Measurements from ENCODE around the gene SH3RF3.

Gene SH3RF3

GRCh38 chr2:109139865-109140396 is 10.9 kb downstream of the SH3RF3 start:
- DNase-seq (ENCODE audit: low read depth in 2 of 2) = no peak

- DNase-seq (ENCODE audit: low read depth in 2 of 2) = no peak
These were observed 12.1 kb downstream of the SH3RF3 start for GRCh38 chr2:109141006-109141600.

- no peak for DNase-seq (ENCODE audit: low read depth in 2 of 2)
These were observed 12.8 kb downstream of the SH3RF3 start for GRCh38 chr2:109141727-109142283.

- DNase-seq (ENCODE audit: low read depth in 2 of 2) = no peak
These were observed 13.6 kb downstream of the SH3RF3 start for GRCh38 chr2:109142416-109143210.

- peak; percentile 13 to 34 for DNase-seq (ENCODE audit: low read depth in 2 of 2)
These were observed 14.5 kb downstream of the SH3RF3 start for GRCh38 chr2:109143214-109144187.

GRCh38 chr2:109144271-109144670 is 15.3 kb downstream of the SH3RF3 start:
- DNase-seq (ENCODE audit: low read depth in 2 of 2) = no peak

GRCh38 chr2:109144721-109145120 is 15.7 kb downstream of the SH3RF3 start:
- DNase-seq (ENCODE audit: low read depth in 2 of 2) = no peak

- DNase-seq (ENCODE audit: low read depth in 2 of 2) = no peak
These were observed 16.3 kb downstream of the SH3RF3 start for GRCh38 chr2:109145286-109145685.

GRCh38 chr2:109147405-109147804 is 18.4 kb downstream of the SH3RF3 start:
- no peak for DNase-seq (ENCODE audit: low read depth in 2 of 2)

GRCh38 chr2:109148117-109148746 is 19.2 kb downstream of the SH3RF3 start:
- no peak for DNase-seq (ENCODE audit: low read depth in 2 of 2)

- DNase-seq (ENCODE audit: low read depth in 2 of 2) = no peak
These were observed 20.1 kb downstream of the SH3RF3 start for GRCh38 chr2:109148991-109149645.

- no peak for DNase-seq (ENCODE audit: low read depth in 2 of 2)
These were observed 21.6 kb downstream of the SH3RF3 start for GRCh38 chr2:109150559-109150958.

GRCh38 chr2:109151519-109151918 is 22.5 kb downstream of the SH3RF3 start:
- no peak for DNase-seq (ENCODE audit: low read depth in 2 of 2)

- DNase-seq (ENCODE audit: low read depth in 2 of 2) = no peak
These were observed 24.2 kb downstream of the SH3RF3 start for GRCh38 chr2:109153005-109153784.

- DNase-seq (ENCODE audit: low read depth in 2 of 2) = no peak
These were observed 24.8 kb downstream of the SH3RF3 start for GRCh38 chr2:109153807-109154206.

- DNase-seq (ENCODE audit: low read depth in 2 of 2) = no peak
These were observed 25.2 kb downstream of the SH3RF3 start for GRCh38 chr2:109154226-109154625.

GRCh38 chr2:109155553-109156451 is 26.8 kb downstream of the SH3RF3 start:
- DNase-seq (ENCODE audit: low read depth in 2 of 2) = no peak

GRCh38 chr2:109157563-109158105 is 28.6 kb downstream of the SH3RF3 start:
- no peak for DNase-seq (ENCODE audit: low read depth in 2 of 2)

Data from stimulated activated CD8-positive, alpha-beta memory T cell treated with anti-CD3 and anti-CD28 coated beads, Interleukin-7, amount 100 ng/mL, for 4 hours (primary cell).